Stimulated activated CD8-positive, alpha-beta memory T cell treated with anti-CD3 and anti-CD28 coated beads, Interleukin-2, amount 100 ng/mL, for 1 hour (primary cell): ENCODE measurements around the gene UTS2B.

Experiments used
- DNase-seq, 2 donors: peaks; one replicate each; pipeline ENCODE4 v3.0.0-alpha.2; 2020; ENCODE audit warnings: low read depth in 2 of 2

The UTS2B gene

DNA sequence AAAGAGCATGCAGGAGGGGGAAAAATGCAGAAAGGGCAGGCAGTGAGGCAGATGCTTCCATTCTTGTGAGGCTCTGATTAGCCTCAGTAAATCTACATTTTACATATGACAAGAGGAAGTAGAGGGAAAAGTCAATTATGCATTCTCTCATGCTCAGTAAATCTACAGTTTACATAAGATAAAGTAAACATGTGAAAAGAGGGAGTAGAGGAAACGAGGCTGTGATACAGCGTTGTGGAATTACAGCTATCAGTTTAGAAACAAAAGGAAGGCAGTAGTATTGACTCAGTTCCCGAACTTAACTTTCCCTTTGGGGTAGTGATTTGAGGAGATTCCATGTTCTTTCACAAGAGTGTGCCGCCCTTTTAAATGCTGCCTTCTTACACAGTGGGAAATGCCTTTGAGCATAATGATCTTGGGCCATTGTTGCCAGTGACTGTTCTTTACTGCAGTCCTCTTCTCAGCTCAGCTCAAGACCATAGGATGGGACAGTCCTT is 92.0 kb downstream of the UTS2B start:
- DNase-seq, result no peak

DNA sequence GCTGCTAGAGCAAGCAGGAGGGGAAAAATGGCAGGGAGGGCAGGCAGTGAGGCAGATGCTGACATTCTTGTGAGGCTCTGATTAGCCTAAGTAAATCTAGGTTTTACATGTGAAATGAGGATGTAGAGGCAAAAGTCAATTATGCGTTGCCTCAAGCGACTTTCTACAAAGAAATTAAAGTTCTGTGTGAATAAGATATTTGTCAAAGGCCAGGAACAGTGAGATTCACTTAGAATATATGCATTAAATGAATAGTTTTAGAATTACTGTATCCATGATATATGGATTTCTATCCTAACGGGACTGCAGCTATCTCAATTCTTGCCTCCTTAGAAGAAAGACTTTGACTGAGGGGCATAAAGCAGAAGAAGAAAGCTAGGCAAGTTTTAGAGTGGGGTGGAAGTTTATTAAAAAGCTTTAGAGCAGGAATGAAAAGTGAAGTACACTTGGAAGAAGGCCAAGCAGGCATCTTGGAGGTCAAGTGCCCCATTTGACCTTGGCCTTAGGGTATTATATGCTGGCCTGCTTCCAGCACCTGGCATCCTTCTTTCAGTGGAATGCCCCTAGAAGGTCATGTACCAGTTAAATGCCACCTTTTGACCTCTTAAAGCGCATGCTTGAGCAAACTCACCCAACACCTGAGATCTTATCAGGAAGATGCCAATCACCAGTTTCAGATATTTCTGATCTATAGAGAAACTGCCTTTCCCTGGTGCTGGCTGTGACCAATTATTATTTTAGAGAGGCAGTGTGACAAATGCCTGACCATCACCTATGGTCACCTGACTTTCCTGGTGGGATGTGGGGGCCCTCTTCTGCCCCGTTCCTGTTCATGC is 93.1 kb downstream of the UTS2B start:
- no peak for DNase-seq

- no peak for DNase-seq
Measured at GRCh38 chr3:191236646-191237045, 93.7 kb downstream of the UTS2B start.

DNA sequence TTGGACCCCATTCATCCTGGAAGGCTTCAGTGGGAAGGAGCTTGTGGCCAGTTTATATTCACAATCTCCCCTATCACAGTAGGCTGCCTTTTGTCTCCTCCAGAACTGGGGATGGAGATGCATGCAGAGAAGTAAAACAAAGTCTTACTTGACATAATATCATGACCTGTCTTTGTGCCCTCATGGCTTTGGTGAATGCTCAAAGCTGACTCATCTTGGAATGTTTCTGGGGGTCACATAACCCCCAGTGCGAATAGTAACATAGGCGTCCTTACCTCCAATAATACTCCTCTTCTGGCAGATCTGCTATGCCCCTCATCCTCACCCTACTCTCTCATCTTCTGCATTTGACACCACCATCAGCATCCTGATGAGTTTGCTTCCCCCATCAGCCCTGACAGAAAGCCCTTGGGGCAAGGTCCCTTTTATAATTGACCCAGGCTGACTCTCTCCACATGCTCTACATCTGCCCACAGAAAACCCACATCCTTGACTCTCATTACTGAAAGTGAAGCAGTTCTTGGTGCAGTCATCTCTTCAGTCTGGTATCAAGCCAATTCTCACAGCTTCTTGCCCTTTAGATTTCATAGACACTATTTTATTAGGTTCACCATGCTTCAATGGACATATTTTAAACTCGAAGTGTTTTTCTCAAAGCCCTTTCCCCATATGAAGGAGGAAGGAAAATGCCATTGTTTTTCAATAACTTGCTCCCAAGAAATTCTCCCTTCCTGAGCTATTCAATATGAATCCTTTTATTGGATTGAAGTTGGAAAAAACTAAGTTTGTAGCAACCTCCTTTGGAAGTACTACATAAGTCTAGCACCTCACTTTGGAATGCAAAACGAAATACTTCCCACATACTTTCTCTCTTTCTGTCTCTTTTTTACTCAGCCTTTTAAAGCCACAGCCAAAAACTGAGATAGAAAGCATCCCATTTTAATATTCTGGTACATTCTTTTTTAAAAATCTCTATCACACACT is 94.7 kb downstream of the UTS2B start:
- no peak for DNase-seq

DNA sequence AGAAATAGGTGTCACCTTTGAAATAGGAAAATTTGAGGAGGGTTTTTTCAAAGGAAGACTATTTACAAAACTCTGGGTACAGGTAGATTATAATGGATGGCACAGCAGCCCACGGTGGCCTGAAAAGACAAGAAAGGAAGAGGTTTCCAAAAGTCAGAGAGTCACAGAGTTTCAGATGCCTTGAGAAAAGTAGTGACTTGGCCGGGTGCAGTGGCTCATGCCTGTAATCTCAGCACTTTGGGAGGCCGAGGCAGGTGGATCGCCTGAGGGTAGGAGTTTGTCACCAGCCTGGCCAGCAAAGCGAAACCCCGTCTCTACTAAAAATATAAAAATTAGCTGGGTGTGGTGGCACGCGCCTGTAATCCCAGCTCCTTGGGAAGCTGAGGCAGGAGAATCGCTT is 96.1 kb downstream of the UTS2B start:
- DNase-seq, result no peak

- DNase-seq, result no peak
Measured at GRCh38 chr3:191227541-191227940, 102.8 kb downstream of the UTS2B start.

- no peak for DNase-seq
Measured at GRCh38 chr3:191221638-191222037, 108.7 kb downstream of the UTS2B start.

DNA sequence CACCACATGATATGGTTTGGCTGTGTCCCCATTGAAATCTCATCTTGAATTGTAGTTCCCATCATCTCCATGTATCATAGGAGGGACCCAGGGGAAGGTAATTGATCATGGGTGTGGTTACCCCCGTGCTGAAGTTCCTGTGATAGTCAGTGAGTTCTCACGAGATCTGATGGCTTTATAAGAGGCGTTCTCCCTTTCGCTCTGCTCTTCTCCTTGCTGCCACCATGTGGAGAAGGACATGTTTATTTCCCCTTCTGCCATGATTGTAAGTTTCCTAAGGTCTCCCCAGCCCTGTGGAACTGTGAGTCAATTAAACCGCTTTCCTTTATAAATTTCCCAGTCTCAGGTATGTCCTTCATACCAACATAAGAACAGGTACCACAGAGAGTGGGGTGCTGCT is 109.4 kb downstream of the UTS2B start:
- no peak for DNase-seq

GRCh38 chr3:191217301-191217700 is 113.0 kb downstream of the UTS2B start:
- no peak for DNase-seq
